ENCODE measurements around the gene SNAP23. TPM values are rescaled to one million over a fixed set of nuclear protein-coding genes. Genes with fewer than 3 reads are reported as not detected.

SNAP23 gene
- 94.3 TPM for total RNA-seq
- polyA plus RNA-seq, result 47.8 TPM

DNA sequence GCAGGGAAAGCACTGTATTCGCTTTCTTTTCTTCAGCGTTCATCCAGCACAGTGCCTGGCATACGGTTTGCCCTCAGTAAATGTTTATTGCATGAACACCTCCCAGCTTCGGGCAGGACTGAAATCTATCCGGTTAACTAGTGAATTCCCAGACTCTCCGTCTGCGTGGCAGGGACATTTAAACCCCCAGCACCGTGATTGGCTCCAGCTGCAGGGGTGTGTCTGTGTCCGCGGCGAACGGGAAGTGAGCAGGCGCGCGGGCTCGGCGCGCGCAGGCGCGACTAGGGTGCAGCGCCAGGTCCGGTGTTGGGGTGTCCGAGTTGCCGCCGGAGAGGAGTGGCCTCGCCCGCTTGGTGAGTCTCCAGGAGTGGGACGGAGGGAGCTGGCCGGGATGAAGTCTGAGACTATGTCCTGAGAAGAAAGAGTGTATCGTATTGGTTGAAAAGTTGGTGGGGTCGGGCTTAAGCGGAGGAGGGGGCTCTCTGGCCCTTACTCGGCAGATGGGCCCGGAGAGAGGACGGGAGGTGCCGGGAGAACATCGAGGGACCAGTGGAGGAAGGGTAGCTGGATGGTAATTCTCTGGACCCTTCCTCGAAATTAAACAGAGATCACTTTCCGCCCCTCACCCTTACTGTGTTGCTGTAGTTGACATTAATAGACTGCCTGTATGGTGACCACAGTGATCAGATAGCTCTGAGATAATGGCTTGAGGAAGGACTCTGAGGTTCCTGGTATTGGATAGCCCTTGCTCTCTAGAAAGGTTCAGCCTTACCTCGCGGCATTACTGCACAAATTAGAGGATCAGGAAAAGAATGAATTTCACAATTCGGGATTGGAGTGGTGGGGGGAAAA lies at the start of gene SNAP23:
Gene SNAP23, plus strand, starts transcription at position 274 of the 852 bp plus-strand sequence. CDS start 16,213 bp downstream, outside the sequence.
- Histone ChIP-seq H3K36me3 (ENCODE audit: insufficient read depth) (no peaks in the 10 kb centered on the region), H3K4me1 (ENCODE audit: insufficient read depth) (no peaks in the 10 kb centered on the region), H3K4me3 (ENCODE audit: low read depth, low read length) (peak within 1 kb of the TSS; percentile 65), H3K27ac (ENCODE audit: low read depth) (peak within 1 kb of the TSS; percentile 93)
- DNase-seq (ENCODE audit: extremely low spot score), result peak; percentile 86
- WGBS, result under 1% methylated on average over 43 of the region's 43 CpGs

- H3K4me1 ChIP-seq (ENCODE audit: insufficient read depth), result no peaks in the 10 kb centered on the region
- H3K4me3 ChIP-seq (ENCODE audit: low read depth, low read length), result no peak overlapping the region
- DNase-seq (ENCODE audit: extremely low spot score), result no peak
- H3K36me3 ChIP-seq (ENCODE audit: insufficient read depth), result no peaks in the 10 kb centered on the region
- 94% methylated on average over 2 of the region's 2 CpGs for WGBS
- no peak overlapping the region for H3K27ac ChIP-seq (ENCODE audit: low read depth)
Observed at GRCh38 chr15:42447599-42447998, 47.8 kb upstream of the SNAP23 start.

GRCh38 chr15:42448281-42448680 lies 47.2 kb upstream of the SNAP23 start:
- Histone ChIP-seq H3K36me3 (ENCODE audit: insufficient read depth) (no peaks in the 10 kb centered on the region), H3K4me3 (ENCODE audit: low read depth, low read length) (no peak overlapping the region), H3K27ac (ENCODE audit: low read depth) (no peak overlapping the region), H3K4me1 (ENCODE audit: insufficient read depth) (no peaks in the 10 kb centered on the region)
- DNase-seq (ENCODE audit: extremely low spot score), result no peak
- WGBS, result 97% methylated on average over 6 of the region's 6 CpGs

DNA sequence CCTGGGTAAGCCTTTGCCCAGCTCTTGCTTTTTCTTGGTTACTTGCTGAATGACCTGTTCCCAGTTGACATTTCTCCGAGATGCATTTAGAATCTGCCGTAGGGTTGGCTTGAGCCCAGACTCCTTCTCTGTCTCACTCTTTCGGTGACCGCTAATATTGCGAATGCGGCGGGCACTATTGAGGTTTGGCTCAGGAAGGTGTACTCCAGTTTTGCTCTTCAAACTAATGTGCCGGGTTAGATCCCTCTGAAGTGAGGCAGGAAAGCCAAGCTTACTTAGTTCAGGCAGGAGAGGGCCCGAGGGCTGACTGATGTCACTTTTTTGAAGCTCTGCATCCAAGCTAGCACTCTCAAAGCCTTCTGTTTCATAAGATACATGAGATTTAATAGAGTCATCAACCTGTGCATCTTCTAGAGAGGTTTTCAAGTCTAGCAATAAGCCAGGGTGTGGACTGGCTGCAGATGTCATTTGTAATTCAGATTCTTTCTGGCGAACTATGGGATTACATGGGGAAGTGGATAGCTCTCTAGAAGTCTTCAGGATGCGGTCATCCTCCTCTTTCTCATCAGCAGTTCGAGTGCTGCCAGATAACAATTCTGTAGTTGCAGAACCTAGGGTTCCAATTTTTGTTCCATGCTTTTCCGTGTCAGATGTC lies 45.5 kb upstream of the SNAP23 start:
- no peaks in the 10 kb centered on the region for H3K4me1 ChIP-seq (ENCODE audit: insufficient read depth)
- no peaks in the 10 kb centered on the region for H3K36me3 ChIP-seq (ENCODE audit: insufficient read depth)
- H3K4me3 ChIP-seq (ENCODE audit: low read depth, low read length), result no peak overlapping the region

GRCh38 chr15:42450425-42450790 lies 45.0 kb upstream of the SNAP23 start:
- Histone ChIP-seq H3K36me3 (ENCODE audit: insufficient read depth) (no peaks in the 10 kb centered on the region), H3K27ac (ENCODE audit: low read depth) (no peak overlapping the region), H3K4me1 (ENCODE audit: insufficient read depth) (no peaks in the 10 kb centered on the region), H3K4me3 (ENCODE audit: low read depth, low read length) (no peak overlapping the region)
- 99% methylated on average over 4 of the region's 4 CpGs for WGBS
- DNase-seq (ENCODE audit: extremely low spot score), result no peak

More for the DNA sequence above, 45.5 kb upstream of the SNAP23 start:
- H3K27ac ChIP-seq (ENCODE audit: low read depth), result no peak overlapping the region
- WGBS, result 95% methylated on average over 13 of the region's 13 CpGs
- DNase-seq (ENCODE audit: extremely low spot score), result no peak

DNA sequence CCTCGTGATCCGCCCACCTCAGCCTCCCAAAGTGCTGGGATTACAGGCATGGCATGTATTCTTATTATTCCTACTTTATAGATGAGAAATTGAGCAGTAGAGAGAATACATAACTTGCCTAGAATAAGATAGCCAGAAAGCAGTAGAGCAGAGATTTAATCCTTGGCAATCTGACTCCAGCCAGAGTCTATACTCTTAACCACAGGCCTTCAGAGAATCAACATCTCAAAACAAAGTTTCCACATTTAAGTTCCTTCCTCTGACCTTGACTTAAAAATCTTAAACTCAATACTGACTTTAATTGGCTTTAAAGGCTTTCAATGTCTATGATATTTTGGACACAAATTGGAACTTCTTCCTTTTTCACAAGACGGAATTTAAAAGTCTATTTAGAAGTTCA lies 41.6 kb upstream of the SNAP23 start:
- 98% methylated on average over 3 of the region's 3 CpGs for WGBS
- Histone ChIP-seq H3K4me1 (ENCODE audit: insufficient read depth) (no peaks in the 10 kb centered on the region), H3K4me3 (ENCODE audit: low read depth, low read length) (no peak overlapping the region), H3K27ac (ENCODE audit: low read depth) (no peak overlapping the region), H3K36me3 (ENCODE audit: insufficient read depth) (no peaks in the 10 kb centered on the region)
- DNase-seq (ENCODE audit: extremely low spot score), result no peak

GRCh38 chr15:42456531-42456930 lies 38.9 kb upstream of the SNAP23 start:
- H3K36me3 ChIP-seq (ENCODE audit: insufficient read depth), result no peaks in the 10 kb centered on the region
- no peaks in the 10 kb centered on the region for H3K4me1 ChIP-seq (ENCODE audit: insufficient read depth)
- H3K4me3 ChIP-seq (ENCODE audit: low read depth, low read length), result no peak overlapping the region
- H3K27ac ChIP-seq (ENCODE audit: low read depth), result no peak overlapping the region
- no peak for DNase-seq (ENCODE audit: extremely low spot score)

DNA sequence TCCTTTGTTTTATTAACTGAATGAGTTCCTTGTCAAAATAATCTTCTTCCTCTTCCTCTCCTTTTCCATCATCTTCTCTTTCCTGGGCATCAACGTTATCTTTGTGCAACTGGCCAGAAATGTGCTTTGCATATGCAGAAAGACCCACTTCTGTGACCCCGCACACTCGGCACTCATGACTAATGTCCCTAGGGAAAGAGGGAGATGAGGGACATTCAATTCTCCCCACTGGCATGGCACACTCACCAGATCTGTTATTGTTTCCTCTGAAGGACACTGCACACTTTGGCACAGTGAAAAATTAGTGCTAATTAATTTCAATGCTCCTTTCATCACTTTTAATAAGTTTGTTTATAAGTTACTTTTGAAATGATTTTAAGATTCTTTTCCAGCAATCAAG lies 38.5 kb upstream of the SNAP23 start:
- no peak overlapping the region for H3K4me3 ChIP-seq (ENCODE audit: low read depth, low read length)
- 15% methylated on average over 3 of the region's 3 CpGs for WGBS
- no peaks in the 10 kb centered on the region for H3K36me3 ChIP-seq (ENCODE audit: insufficient read depth)
- no peaks in the 10 kb centered on the region for H3K4me1 ChIP-seq (ENCODE audit: insufficient read depth)
- DNase-seq (ENCODE audit: extremely low spot score), result no peak
- H3K27ac ChIP-seq (ENCODE audit: low read depth), result no peak overlapping the region

- Histone ChIP-seq H3K4me1 (ENCODE audit: insufficient read depth) (no peaks in the 10 kb centered on the region), H3K4me3 (ENCODE audit: low read depth, low read length) (no peak overlapping the region), H3K36me3 (ENCODE audit: insufficient read depth) (no peaks in the 10 kb centered on the region), H3K27ac (ENCODE audit: low read depth) (peak overlapping the region; percentile 73)
- WGBS, result 17% methylated on average over 8 of the region's 8 CpGs
- peak; percentile 86 for DNase-seq (ENCODE audit: extremely low spot score)
Observed at GRCh38 chr15:42457445-42458442, 37.7 kb upstream of the SNAP23 start.

- peaks cover 2% of the 10 kb centered on the region for H3K36me3 ChIP-seq (ENCODE audit: insufficient read depth)
- no peak overlapping the region for H3K27ac ChIP-seq (ENCODE audit: low read depth)
- DNase-seq (ENCODE audit: extremely low spot score), result no peak
- no peak overlapping the region for H3K4me3 ChIP-seq (ENCODE audit: low read depth, low read length)
- H3K4me1 ChIP-seq (ENCODE audit: insufficient read depth), result no peaks in the 10 kb centered on the region
- 71% methylated on average over 3 of the region's 3 CpGs for WGBS
Observed at GRCh38 chr15:42461261-42461660, 34.2 kb upstream of the SNAP23 start.

GRCh38 chr15:42465520-42466259 lies 29.7 kb upstream of the SNAP23 start:
- no peak for DNase-seq (ENCODE audit: extremely low spot score)
- Histone ChIP-seq H3K36me3 (ENCODE audit: insufficient read depth) (peaks cover 2% of the 10 kb centered on the region), H3K4me1 (ENCODE audit: insufficient read depth) (no peaks in the 10 kb centered on the region), H3K4me3 (ENCODE audit: low read depth, low read length) (no peak overlapping the region), H3K27ac (ENCODE audit: low read depth) (no peak overlapping the region)
- WGBS, result 81% methylated on average over 8 of the region's 8 CpGs

GRCh38 chr15:42471002-42471401 lies 24.4 kb upstream of the SNAP23 start:
- Histone ChIP-seq H3K4me1 (ENCODE audit: insufficient read depth) (no peaks in the 10 kb centered on the region), H3K4me3 (ENCODE audit: low read depth, low read length) (no peak overlapping the region), H3K27ac (ENCODE audit: low read depth) (no peak overlapping the region), H3K36me3 (ENCODE audit: insufficient read depth) (peaks cover under 1% of the 10 kb centered on the region)
- DNase-seq (ENCODE audit: extremely low spot score), result no peak
- WGBS, result 74% methylated on average over 3 of the region's 3 CpGs

- 71% methylated on average over 2 of the region's 2 CpGs for WGBS
Observed at GRCh38 chr15:42474827-42475226, 20.6 kb upstream of the SNAP23 start.

More at GRCh38 chr15:42474827-42475226, 20.6 kb upstream of the SNAP23 start:
- H3K27ac ChIP-seq (ENCODE audit: low read depth), result no peak overlapping the region
- no peak for DNase-seq (ENCODE audit: extremely low spot score)
- H3K36me3 ChIP-seq (ENCODE audit: insufficient read depth), result no peaks in the 10 kb centered on the region
- H3K4me1 ChIP-seq (ENCODE audit: insufficient read depth), result no peaks in the 10 kb centered on the region
- no peak overlapping the region for H3K4me3 ChIP-seq (ENCODE audit: low read depth, low read length)
